ENCODE measurements around the gene DISP2. TPM values are rescaled to one million over a fixed set of nuclear protein-coding genes. Genes with fewer than 3 reads are reported as not detected.

DISP2 gene
- under 0.01 and 0.09 TPM in 2 replicates for total RNA-seq

GRCh38 chr15:40357723-40358470 lies at the start of gene DISP2:
DISP2 (plus strand) TSS chr15:40358219; CDS start chr15:40358322, 103 bp downstream.

GRCh38 chr15:40323239-40323952 lies 34.6 kb upstream of the DISP2 start, which contains the start of gene INAFM2:
INAFM2 (plus strand) TSS chr15:40323692; CDS start chr15:40324056, 364 bp downstream.

GRCh38 chr15:40340740-40341400 lies 17.1 kb upstream of the DISP2 start, which contains the start of gene CCDC9B:
CCDC9B (minus strand) TSS chr15:40340939; CDS start chr15:40340819, 120 bp downstream.

GRCh38 chr15:40382580-40383456 lies 24.8 kb downstream of the DISP2 start, which contains the start of gene KNSTRN:
KNSTRN (plus strand) TSS chr15:40382721; CDS start chr15:40382836, 115 bp downstream.

GRCh38 chr15:40405501-40406381 lies 47.7 kb downstream of the DISP2 start, which contains the start of gene IVD:
IVD (plus strand) TSS chr15:40405795; CDS start chr15:40405828, 33 bp downstream.

Other genes with a start within 250 kb of the DISP2 start
- 4.3 and 5.4 TPM in 2 replicates for gene BMF, start 249.3 kb upstream of the DISP2 start, total RNA-seq
- gene BUB1B, start 197.2 kb upstream of the DISP2 start, total RNA-seq, result 4.6 and 5.1 TPM in 2 replicates
- not detected in 2 replicates for gene PAK6, start 119.2 kb upstream of the DISP2 start, total RNA-seq
- gene ANKRD63, start 75.2 kb upstream of the DISP2 start, total RNA-seq, result not detected in 2 replicates
- gene PLCB2, start 50.3 kb upstream of the DISP2 start, total RNA-seq, result 0.11 TPM in 1 of 2 replicates, not detected in the other
- 17.6 and 28.2 TPM in 2 replicates for gene INAFM2, start 34.5 kb upstream of the DISP2 start, total RNA-seq
- gene CCDC9B, start 17.3 kb upstream of the DISP2 start, total RNA-seq, result 11.8 and 12.4 TPM in 2 replicates
- gene PHGR1, start 7.2 kb upstream of the DISP2 start, total RNA-seq, result not detected in 2 replicates
- 11.2 and 12.3 TPM in 2 replicates for gene KNSTRN, start 24.5 kb downstream of the DISP2 start, total RNA-seq
- 28.6 and 38.5 TPM in 2 replicates for gene IVD, start 47.6 kb downstream of the DISP2 start, total RNA-seq
- 6.3 and 7.6 TPM in 2 replicates for gene BAHD1, start 82.7 kb downstream of the DISP2 start, total RNA-seq
- 5.1 and 6.3 TPM in 2 replicates for gene CHST14, start 112.8 kb downstream of the DISP2 start, total RNA-seq
- gene CCDC32, start 206.8 kb downstream of the DISP2 start, total RNA-seq, result 18.5 and 26.5 TPM in 2 replicates
- 8.8 and 9.9 TPM in 2 replicates for gene RPUSD2, start 211.1 kb downstream of the DISP2 start, total RNA-seq
- 3.7 and 4.5 TPM in 2 replicates for gene KNL1, start 236.0 kb downstream of the DISP2 start, total RNA-seq